HCT116 (cell line): Measurements from ENCODE around the gene TRAPPC12. TPM values are rescaled to one million over a fixed set of nuclear protein-coding genes. Genes with fewer than 3 reads are reported as not detected.

Experiments used
- ATAC-seq: fragments of 200-7000 bp; cut with Tn5 transposase; 2 replicates; pipeline ENCODE4 v1.9.1; 2020; ENCODE audit warnings: mild to moderate bottlenecking, moderate library complexity
- BruUV-seq: library from RNA; stranded (reverse); fragments of 400-500 nt; replicated peaks from 2 replicates; lab custom pipeline; 2021; lab: Mats Ljungman, UMichigan
- CTCF ChIA-PET: fragments of 300-600 bp; sonication (Branson Sonifier 250); formaldehyde crosslinking; loops from one replicate; lab custom pipeline; 2021; ENCODE audit warnings: antibody characterized with exemption; lab: Charles Lee
- POLR2A ChIA-PET: fragments of 300-600, 350-600 bp; sonication (Branson Sonifier 250); formaldehyde crosslinking; loops from one replicate; lab custom pipeline; 2021; ENCODE audit warnings: antibody characterized with exemption; lab: Charles Lee
- RAD21 ChIA-PET, 2 experiments: fragments of 300-600 bp; sonication (Branson Sonifier 250); formaldehyde crosslinking; loops; one replicate each; lab custom pipeline; 2023; ENCODE audit warnings: low total read pairs in 2 of 2; ENCODE audit not compliant: uncharacterized antibody in 2 of 2, unreplicated experiment in 2 of 2, low non-redundant PET in 1 of 2; lab: Charles Lee
- DNase-seq: peaks from one replicate; pipeline ENCODE4 v3.0.0-alpha.2; 2010; ENCODE audit warnings: low read depth, low spot score
- H2AFZ ChIP-seq: fragments of 200-600 bp; shearing (Covaris generic), sonication (generic); 2 replicates; pipeline ENCODE4 v1.6.1; 2017; ENCODE audit warnings: low read depth, mixed run types, mixed read lengths, antibody characterized with exemption, low read length; ENCODE audit not compliant: poor library complexity, severe bottlenecking
- H3K27ac ChIP-seq: 2 replicates; pipeline ENCODE4 v1.5.1; 2012; ENCODE audit warnings: low read depth, low read length
- H3K27me3 ChIP-seq: fragments of 200-600 bp; sonication (generic); 2 replicates; pipeline ENCODE4 v1.6.1; 2016; ENCODE audit warnings: mixed run types, low read length, mixed read lengths; ENCODE audit not compliant: insufficient read depth
- H3K36me3 ChIP-seq, 2 experiments: fragments of 200-500 bp in 1 of 2; fragments of 200-600 bp in 1 of 2; sonication (Bioruptor generic) in 1 of 2; sonication (generic) in 1 of 2; 2 replicates each; pipeline versions ENCODE4 v1.5.1 to v1.6.1; 2014 to 2016; ENCODE audit warnings: low read length in 2 of 2, inconsistent platforms in 1 of 2, mixed read lengths in 1 of 2, mixed run types in 1 of 2; ENCODE audit not compliant: insufficient read depth in 2 of 2, control insufficient read depth in 1 of 2
- H3K4me1 ChIP-seq, 2 experiments: fragments of 200-600 bp in 1 of 2; sonication (generic) in 1 of 2; 2 replicates each; pipeline versions ENCODE4 v1.5.1 to v1.6.1; 2012 to 2017; ENCODE audit warnings: low read length in 2 of 2, inconsistent platforms in 1 of 2, mild to moderate bottlenecking in 1 of 2, mixed read lengths in 1 of 2, mixed run types in 1 of 2, moderate library complexity in 1 of 2; ENCODE audit not compliant: insufficient read depth in 2 of 2, control insufficient read depth in 1 of 2
- H3K4me2 ChIP-seq: fragments of 200-600 bp; sonication (generic); 2 replicates; pipeline ENCODE4 v1.6.1; 2017; ENCODE audit warnings: mixed run types, low read length, mixed read lengths
- H3K4me3 ChIP-seq, 2 experiments: fragments of 200-600 bp in 1 of 2; sonication (generic) in 1 of 2; replicated peaks in 1 of 2; 2 replicates each; pipeline ENCODE4 v1.5.1; 2011 to 2016; ENCODE audit warnings: low read length in 2 of 2, control low read depth in 1 of 2, low read depth in 1 of 2, mild to moderate bottlenecking in 1 of 2, mixed read lengths in 1 of 2, mixed run types in 1 of 2
- H3K79me2 ChIP-seq: fragments of 200-600 bp; sonication (generic); 2 replicates; pipeline ENCODE4 v1.6.1; 2017; ENCODE audit warnings: mild to moderate bottlenecking, mixed run types, low read length, moderate library complexity, mixed read lengths; ENCODE audit not compliant: insufficient read depth
- H3K9ac ChIP-seq: fragments of 200-600 bp; sonication (generic); 2 replicates; pipeline ENCODE4 v1.6.1; 2016; ENCODE audit warnings: low read length, mixed read lengths
- H3K9me2 ChIP-seq: fragments of 200-600 bp; sonication (generic), shearing (Covaris generic); 2 replicates; pipeline ENCODE4 v1.6.1; 2017; ENCODE audit warnings: mixed run types, mild to moderate bottlenecking, moderate library complexity; ENCODE audit not compliant: insufficient read depth
- H3K9me3 ChIP-seq, 2 experiments: fragments of 200-500 bp in 1 of 2; fragments of 200-600 bp in 1 of 2; sonication (Bioruptor generic) in 1 of 2; sonication (generic) in 1 of 2; 2 replicates each; pipeline ENCODE4 v1.6.1; 2014 to 2017; ENCODE audit warnings: low read length in 2 of 2, mixed read lengths in 2 of 2, inconsistent platforms in 1 of 2, low read depth in 1 of 2, mild to moderate bottlenecking in 1 of 2, mixed run types in 1 of 2, moderate library complexity in 1 of 2; ENCODE audit not compliant: control insufficient read depth in 1 of 2, insufficient read depth in 1 of 2
- H4K20me1 ChIP-seq: fragments of 200-600 bp; sonication (generic), shearing (Covaris generic); 2 replicates; pipeline ENCODE4 v1.6.1; 2017; ENCODE audit warnings: mixed run types, mild to moderate bottlenecking, moderate library complexity; ENCODE audit not compliant: insufficient read depth
- CBX3 ChIP-seq: IDR thresholded peaks from 2 replicates; pipeline ENCODE4 v1.6.1; 2012; ENCODE audit warnings: low read depth
- CTCF ChIP-seq, 3 experiments: fragments of 200-600 bp in 1 of 3; sonication (generic) in 1 of 3; IDR thresholded peaks in 2 of 3; conservative IDR thresholded peaks in 1 of 3; 2 replicates each; pipeline ENCODE4 v1.5.1; 2012 to 2017; ENCODE audit warnings: low read depth in 2 of 3, low read length in 2 of 3, antibody characterized with exemption in 1 of 3, borderline replicate concordance in 1 of 3, control low read depth in 1 of 3, mild to moderate bottlenecking in 1 of 3, mixed read lengths in 1 of 3, mixed run types in 1 of 3, moderate library complexity in 1 of 3; ENCODE audit not compliant: insufficient read depth in 1 of 3
- ELF1 ChIP-seq: IDR thresholded peaks from 2 replicates; pipeline ENCODE4 v1.6.1; 2012; ENCODE audit warnings: low read depth, borderline replicate concordance
- EZH2 ChIP-seq: fragments of 200-600 bp; sonication (generic); IDR thresholded peaks from 2 replicates; pipeline ENCODE4 v1.6.1; 2017; ENCODE audit warnings: antibody characterized with exemption, mixed run types
- EZH2phosphoT487 ChIP-seq: fragments of 200-600 bp; IDR thresholded peaks from 2 replicates; pipeline ENCODE4 v1.6.1; 2018; ENCODE audit warnings: antibody characterized with exemption, borderline replicate concordance
- FOSL1 ChIP-seq: IDR thresholded peaks from 2 replicates; pipeline ENCODE4 v1.6.1; 2012; ENCODE audit warnings: low read depth
- JUND ChIP-seq: IDR thresholded peaks from 2 replicates; pipeline ENCODE4 v1.6.1; 2012
- POLR2A ChIP-seq: IDR thresholded peaks from 2 replicates; pipeline ENCODE4 v1.7.0; 2011; ENCODE audit warnings: borderline replicate concordance; ENCODE audit not compliant: insufficient read depth, insufficient read length; ENCODE audit errors: extremely low read depth
- POLR2AphosphoS5 ChIP-seq: IDR thresholded peaks from 2 replicates; pipeline ENCODE4 v1.6.1; 2011; ENCODE audit warnings: mild to moderate bottlenecking, low read depth, low read length, moderate library complexity
- SIN3A ChIP-seq: IDR thresholded peaks from 2 replicates; pipeline ENCODE4 v1.6.1; 2012; ENCODE audit warnings: low read depth
- SP1 ChIP-seq: IDR thresholded peaks from 2 replicates; pipeline ENCODE4 v1.6.1; 2012; ENCODE audit warnings: low read depth
- ZFX ChIP-seq: fragments of 450-650 bp; IDR thresholded peaks from 2 replicates; pipeline ENCODE4 v1.6.1; 2017
- ZNF274 ChIP-seq: fragments of 200-500 bp; sonication (Bioruptor generic); IDR thresholded peaks from 2 replicates; pipeline ENCODE4 v1.6.1; 2014; ENCODE audit warnings: mild to moderate bottlenecking, low read depth, low read length, inconsistent platforms
- intact Hi-C: fragments of 100-400 bp; cut with micrococcal nuclease; formaldehyde crosslinking; loops from 2 replicates; pipeline ENCODE4 v1.10.0; 2022
- total RNA-seq: library from RNA; stranded (reverse); gene quantifications from one replicate; pipeline ENCODE4 v1.2.1, GENCODE V29; 2021; ENCODE audit not compliant: unreplicated experiment

Gene TRAPPC12
- total RNA-seq, 1 experiment from 2014 or later, result 47.4 TPM

GRCh38 chr2:3354986-3355385 is 24.5 kb upstream of the TRAPPC12 start:
- no TSS peak for BruUV-seq

More at GRCh38 chr2:3354986-3355385, 24.5 kb upstream of the TRAPPC12 start:
- no peaks in the 10 kb centered on the region for H3K27me3 ChIP-seq
- ChIA-PET RAD21 (no interaction called here), CTCF (no interaction called here), POLR2A (no interaction called here)
- no peak overlapping the region for H3K27ac ChIP-seq
- ATAC-seq (no peak), DNase-seq (no peak)
- H3K36me3 ChIP-seq, result peaks cover 0 to 15% of the 10 kb centered on the region in 2 experiments; a peak in 3 of 4 replicates
- H3K4me2 ChIP-seq, result no peak overlapping the region
- H3K9ac ChIP-seq, result no peak overlapping the region
- no peak for TF ChIP-seq POLR2A
- TF ChIP-seq ZNF274, result no peak
- TF ChIP-seq ELF1, result no peak
- no peak for TF ChIP-seq FOSL1
- no peak for TF ChIP-seq EZH2
- no peak for TF ChIP-seq CBX3
- no peak for TF ChIP-seq SIN3A
- no peak for TF ChIP-seq ZFX
- no peak for TF ChIP-seq SP1
- no peak for TF ChIP-seq CTCF (IDR thresholded peaks at IDR 0.05 in 2 of 3, conservative IDR thresholded peaks at IDR 0.05 in 1 of 3; ENCODE audit: borderline replicate concordance in 1 of 3, insufficient read depth in 1 of 3, low read depth in 2 of 3, low read length in 2 of 3)
- TF ChIP-seq POLR2AphosphoS5, result no peak
- TF ChIP-seq EZH2phosphoT487, result no peak
- TF ChIP-seq JUND, result no peak
- H3K9me2 ChIP-seq, result no peaks in the 10 kb centered on the region
- H2AFZ ChIP-seq, result no peak overlapping the region
- peaks cover 47% of the 10 kb centered on the region for H3K79me2 ChIP-seq
- no peak overlapping the region for H3K4me3 ChIP-seq
- H3K4me1 ChIP-seq, result no peaks in the 10 kb centered on the region
- 0 out of 2 replicates have a peak, but pooled peaks cover 4% of the 10 kb centered on the region for H4K20me1 ChIP-seq
- intact Hi-C loops, result no loop called here
- no peaks in the 10 kb centered on the region for H3K9me3 ChIP-seq
